Measurements from ENCODE around the gene C15orf40.
"Not testable (repeated sequence)": the region's sequence is repeated elsewhere in the genome, so short reads cannot be mapped to it uniquely, and the experiment has no call there.

Gene C15orf40

GRCh38 chr15:83011271-83012075, at the start of gene C15orf40:
TSS of gene C15orf40 (minus strand) at chr15:83011639. CDS start at chr15:83011607, 32 bp downstream.
- peak; percentile 25 to 93 (median 82) for DNase-seq

GRCh38 chr15:83057696-83058376, 46.4 kb upstream of the C15orf40 start:
- peak in 1 of 14 donors; percentile 5 for DNase-seq

GRCh38 chr15:83057002-83057401, 45.6 kb upstream of the C15orf40 start:
- no peak for DNase-seq

- DNase-seq, result no peak
Measured at GRCh38 chr15:83053151-83053550, 41.7 kb upstream of the C15orf40 start.

GRCh38 chr15:83046558-83047127, 35.2 kb upstream of the C15orf40 start:
- no peak for DNase-seq

- no peak for DNase-seq
Measured at GRCh38 chr15:83044156-83044555, 32.7 kb upstream of the C15orf40 start.

- DNase-seq, result no peak
Measured at GRCh38 chr15:83039206-83039605, 27.8 kb upstream of the C15orf40 start.

GRCh38 chr15:83036253-83036652, 24.8 kb upstream of the C15orf40 start:
- no peak for DNase-seq

GRCh38 chr15:83031234-83031633, 19.8 kb upstream of the C15orf40 start:
- DNase-seq, result not testable (repeated sequence)

- no peak for DNase-seq
Measured at GRCh38 chr15:83030021-83030420, 18.6 kb upstream of the C15orf40 start.

- DNase-seq, result no peak
Measured at GRCh38 chr15:83018436-83018835, 7.0 kb upstream of the C15orf40 start.

- DNase-seq, result no peak
Measured at GRCh38 chr15:83016906-83017305, 5.5 kb upstream of the C15orf40 start.

- no peak for DNase-seq
Measured at GRCh38 chr15:83015361-83015760, 3.9 kb upstream of the C15orf40 start.

- no peak for DNase-seq
Measured at GRCh38 chr15:83014205-83014653, 2.8 kb upstream of the C15orf40 start.

GRCh38 chr15:83012636-83013035, 1.2 kb upstream of the C15orf40 start:
- DNase-seq, result no peak

- DNase-seq, result peak in 2 of 14 donors; percentile 25 to 35
Measured at GRCh38 chr15:83012076-83012426, 612 bp upstream of the C15orf40 start.

- peak in 13 of 14 donors; percentile 31 to 75 (median 58) for DNase-seq
Measured at GRCh38 chr15:83010709-83011270, 649 bp downstream of the C15orf40 start.

GRCh38 chr15:83000672-83001031, 10.8 kb downstream of the C15orf40 start:
- not testable (repeated sequence) for DNase-seq

GRCh38 chr15:82999905-83000671, 11.4 kb downstream of the C15orf40 start:
- DNase-seq, result peak in 3 of 14 donors; percentile 1 to 6 (median 4)

GRCh38 chr15:82999426-82999825, 12.0 kb downstream of the C15orf40 start:
- DNase-seq, result no peak

- DNase-seq, result no peak
Measured at GRCh38 chr15:82995938-82996337, 15.5 kb downstream of the C15orf40 start.

- DNase-seq, result no peak
Measured at GRCh38 chr15:82995076-82995475, 16.4 kb downstream of the C15orf40 start.

Data from C1 segment of cervical spinal cord (tissue), 14 donors.